PC-3 (cell line): ENCODE measurements around the gene SFTPD. TPM values are rescaled to one million over a fixed set of nuclear protein-coding genes. Genes with fewer than 3 reads are reported as not detected.
"Not testable (repeated sequence)": the region's sequence is repeated elsewhere in the genome, so short reads cannot be mapped to it uniquely, and the experiment has no call there.

Source experiments
- ATAC-seq: fragments of 200-7000 bp; cut with Tn5 transposase; 2 replicates; pipeline ENCODE4 v1.9.1; 2020; ENCODE audit warnings: mild to moderate bottlenecking, moderate library complexity
- BruUV-seq: library from RNA; stranded (reverse); fragments of 400-500 nt; replicated peaks from 2 replicates; lab custom pipeline; 2021; lab: Mats Ljungman, UMichigan
- CTCF ChIA-PET: fragments of 300-600 bp; sonication (Branson Sonifier 250); formaldehyde crosslinking; loops from one replicate; lab custom pipeline; 2022; ENCODE audit warnings: antibody characterized with exemption; lab: Charles Lee
- POLR2A ChIA-PET: fragments of 300-600 bp; sonication (Branson Sonifier 250); formaldehyde crosslinking; loops from one replicate; lab custom pipeline; 2022; ENCODE audit warnings: antibody characterized with exemption; ENCODE audit not compliant: unreplicated experiment; lab: Charles Lee
- DNase-seq: peaks from one replicate; pipeline ENCODE4 v3.0.0-alpha.2; 2015
- H2AFZ ChIP-seq: fragments of 300-600 bp; sonication (generic); 2 replicates; pipeline ENCODE4 v1.6.0; 2016; ENCODE audit warnings: antibody characterized with exemption, low read length
- H3F3A ChIP-seq: fragments of 300-600 bp; sonication (generic); one replicate; pipeline ENCODE4 v1.6.0; 2017; ENCODE audit warnings: antibody characterized with exemption, low read length, control low read depth, mild to moderate bottlenecking; ENCODE audit not compliant: unreplicated experiment
- H3K27ac ChIP-seq: fragments of 300-600 bp; sonication (generic); 2 replicates; pipeline ENCODE4 v1.5.1; 2016; ENCODE audit warnings: mild to moderate bottlenecking, low read length
- H3K27me3 ChIP-seq: fragments of 300-600 bp; sonication (generic); 2 replicates; pipeline ENCODE4 v1.6.1; 2016; ENCODE audit warnings: low read length, mixed read lengths
- H3K36me3 ChIP-seq: fragments of 300-600 bp; sonication (generic); 2 replicates; pipeline ENCODE4 v1.6.1; 2016; ENCODE audit warnings: low read depth, mixed run types, low read length, mixed read lengths
- H3K4me1 ChIP-seq: fragments of 300-600 bp; sonication (generic); 2 replicates; pipeline ENCODE4 v1.5.1; 2016; ENCODE audit warnings: low read length; ENCODE audit not compliant: insufficient read depth
- H3K4me2 ChIP-seq: fragments of 300-600 bp; sonication (generic); 2 replicates; pipeline ENCODE4 v1.6.0; 2016; ENCODE audit warnings: low read length
- H3K4me3 ChIP-seq: fragments of 300-600 bp; sonication (generic); 2 replicates; pipeline ENCODE4 v1.5.1; 2016; ENCODE audit warnings: mild to moderate bottlenecking, low read length, mixed read lengths
- H3K79me2 ChIP-seq: fragments of 300-600 bp; sonication (generic); 2 replicates; pipeline ENCODE4 v1.6.1; 2017; ENCODE audit warnings: low read length, mixed read lengths
- H3K9ac ChIP-seq: fragments of 300-600 bp; sonication (generic); 2 replicates; pipeline ENCODE4 v1.6.0; 2016; ENCODE audit warnings: mild to moderate bottlenecking, low read length
- H3K9me2 ChIP-seq: fragments of 300-600 bp; sonication (generic); replicated peaks from 2 replicates; pipeline ENCODE4 v1.6.1; 2016; ENCODE audit warnings: mixed run types, low read length, mixed read lengths
- H3K9me3 ChIP-seq: fragments of 300-600 bp; sonication (generic); 2 replicates; pipeline ENCODE4 v1.6.1; 2016; ENCODE audit warnings: low read length, mixed read lengths
- H4K20me1 ChIP-seq: fragments of 300-600 bp; sonication (generic); 2 replicates; pipeline ENCODE4 v1.6.1; 2016; ENCODE audit warnings: low read length, mixed read lengths
- EZH2 ChIP-seq: fragments of 300-600 bp; sonication (generic); IDR thresholded peaks from one replicate; pipeline ENCODE4 v1.6.1; 2017; ENCODE audit warnings: antibody characterized with exemption, mild to moderate bottlenecking, low read length; ENCODE audit not compliant: unreplicated experiment
- EZH2phosphoT487 ChIP-seq: fragments of 300-600 bp; sonication (generic); IDR thresholded peaks from 2 replicates; pipeline ENCODE4 v1.6.1; 2018; ENCODE audit warnings: mild to moderate bottlenecking, antibody characterized with exemption, low read length, borderline replicate concordance
- intact Hi-C: fragments of 100-400 bp; cut with micrococcal nuclease; formaldehyde crosslinking; loops from 2 replicates; pipeline ENCODE4 v1.9.0; 2023
- total RNA-seq: library from RNA; depleted of rRNA; stranded (reverse); fragments of >200 nt; gene quantifications from 2 replicates; pipeline ENCODE4 v1.2.3, GENCODE V29; 2014
- TF ChIP-seq, protein P1 (sequence below): fragments of 300-600 bp; sonication (generic); conservative IDR thresholded peaks from 2 replicates; pipeline ENCODE4 v1.5.1; 2017; ENCODE audit warnings: antibody characterized with exemption, low read depth, mild to moderate bottlenecking, low read length

SFTPD gene
- total RNA-seq, 1 experiment from 2014 or later: not detected

DNA sequence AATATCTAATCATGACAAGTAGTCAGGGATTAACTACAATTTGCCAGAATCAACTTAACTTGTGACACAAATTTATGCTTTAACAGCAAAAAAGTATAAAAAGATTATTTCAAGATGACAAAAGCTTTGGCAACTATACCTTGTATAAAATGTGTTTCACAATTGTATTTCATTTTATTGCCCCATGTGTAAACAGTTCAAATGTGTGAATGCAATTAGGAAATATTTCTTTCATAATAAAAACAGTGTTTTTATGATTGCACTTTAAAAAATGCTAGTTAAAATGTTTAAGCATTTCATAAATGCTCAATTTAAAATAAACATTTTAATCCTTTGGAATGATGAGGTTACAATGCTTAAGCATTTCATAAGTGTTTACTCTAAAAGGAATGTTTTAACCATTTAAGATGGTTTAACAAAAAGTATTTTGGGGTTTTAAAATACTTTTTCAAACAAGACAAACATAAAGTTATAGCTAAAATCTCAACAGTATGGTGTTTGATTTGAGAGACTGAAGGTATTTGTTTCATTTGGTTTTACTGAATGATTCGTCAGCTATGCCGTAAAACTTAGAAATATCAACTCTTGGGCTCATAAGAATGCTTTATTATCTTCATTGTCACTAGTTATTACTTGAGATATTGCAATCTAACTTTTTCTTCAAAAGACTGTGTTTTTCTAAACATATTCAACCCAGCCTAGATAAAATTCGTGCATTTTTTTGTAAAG lies 50.1 kb downstream of the SFTPD start:
- H4K20me1 ChIP-seq: no peaks in the 10 kb centered on the region
- H3K9me2 ChIP-seq: no peaks in the 10 kb centered on the region
- no peak overlapping the region for H2AFZ ChIP-seq
- H3K27ac ChIP-seq: no peak overlapping the region
- no peaks in the 10 kb centered on the region for H3K4me1 ChIP-seq
- no peak overlapping the region for H3K9ac ChIP-seq
- peaks cover 54% of the 10 kb centered on the region for H3K27me3 ChIP-seq
- no TSS peak for BruUV-seq
- TF ChIP-seq, protein P1, sequence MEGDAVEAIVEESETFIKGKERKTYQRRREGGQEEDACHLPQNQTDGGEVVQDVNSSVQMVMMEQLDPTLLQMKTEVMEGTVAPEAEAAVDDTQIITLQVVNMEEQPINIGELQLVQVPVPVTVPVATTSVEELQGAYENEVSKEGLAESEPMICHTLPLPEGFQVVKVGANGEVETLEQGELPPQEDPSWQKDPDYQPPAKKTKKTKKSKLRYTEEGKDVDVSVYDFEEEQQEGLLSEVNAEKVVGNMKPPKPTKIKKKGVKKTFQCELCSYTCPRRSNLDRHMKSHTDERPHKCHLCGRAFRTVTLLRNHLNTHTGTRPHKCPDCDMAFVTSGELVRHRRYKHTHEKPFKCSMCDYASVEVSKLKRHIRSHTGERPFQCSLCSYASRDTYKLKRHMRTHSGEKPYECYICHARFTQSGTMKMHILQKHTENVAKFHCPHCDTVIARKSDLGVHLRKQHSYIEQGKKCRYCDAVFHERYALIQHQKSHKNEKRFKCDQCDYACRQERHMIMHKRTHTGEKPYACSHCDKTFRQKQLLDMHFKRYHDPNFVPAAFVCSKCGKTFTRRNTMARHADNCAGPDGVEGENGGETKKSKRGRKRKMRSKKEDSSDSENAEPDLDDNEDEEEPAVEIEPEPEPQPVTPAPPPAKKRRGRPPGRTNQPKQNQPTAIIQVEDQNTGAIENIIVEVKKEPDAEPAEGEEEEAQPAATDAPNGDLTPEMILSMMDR: no peak
- TF ChIP-seq EZH2: no peak
- no peak for TF ChIP-seq EZH2phosphoT487
- CTCF ChIA-PET: no interaction called here
- no peaks in the 10 kb centered on the region for H3K79me2 ChIP-seq
- H3K9me3 ChIP-seq: no peaks in the 10 kb centered on the region
- no peak overlapping the region for H3K4me3 ChIP-seq
- H3K4me2 ChIP-seq: no peak overlapping the region
- POLR2A ChIA-PET: interaction anchor here (0.6 kb wide), 1 partner anchor 180 kb away, joined by 5 read pairs; no protein-coding TSS in a partner anchor
- intact Hi-C loops: no loop called here
- H3F3A ChIP-seq: no peaks in the 10 kb centered on the region
- H3K36me3 ChIP-seq: no peaks in the 10 kb centered on the region
- ATAC-seq (peak; percentile 61), DNase-seq (no peak)

DNA sequence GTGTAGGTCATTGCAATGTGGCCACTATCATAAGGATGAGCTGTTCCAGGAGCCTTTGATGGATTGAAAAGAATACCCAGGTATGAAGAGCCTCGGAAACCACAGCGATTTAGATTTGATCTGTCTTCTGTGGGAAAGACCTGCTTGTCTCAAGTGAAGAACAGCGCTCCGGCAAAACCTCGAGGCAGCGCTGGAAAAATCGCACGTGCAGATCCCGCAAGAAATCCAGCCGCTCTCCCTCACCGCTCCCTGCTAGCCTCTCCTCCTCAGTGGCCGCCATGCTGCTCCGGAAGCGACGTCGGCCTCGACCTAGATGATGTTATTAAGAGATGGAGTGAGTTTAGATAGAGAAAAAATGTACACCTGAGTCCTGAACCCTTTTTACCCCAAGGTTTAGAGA lies 56.0 kb downstream of the SFTPD start:
- POLR2A ChIA-PET, CTCF ChIA-PET, ATAC-seq: not testable (repeated sequence)

DNA sequence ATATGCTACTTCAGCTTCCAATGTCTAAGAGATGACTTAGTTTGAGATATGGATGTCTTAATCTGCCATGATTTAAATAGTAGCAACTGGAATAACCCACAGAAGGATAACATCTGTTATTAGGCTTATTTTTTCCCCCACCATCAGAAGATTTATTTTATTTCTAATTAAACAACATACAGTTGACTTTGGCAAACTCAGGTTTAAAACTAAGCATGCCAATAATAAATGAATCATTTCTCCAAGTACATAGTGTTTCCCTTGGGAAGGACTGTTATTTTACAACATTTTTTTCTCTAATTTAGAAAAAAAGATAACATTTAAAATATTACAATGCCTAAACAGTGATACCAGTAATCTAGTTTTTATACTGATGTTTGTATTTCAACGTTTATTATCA lies 58.4 kb downstream of the SFTPD start:
- H3K9me3 ChIP-seq: no peaks in the 10 kb centered on the region
- ChIA-PET POLR2A (no interaction called here), CTCF (no interaction called here)
- DNase-seq (no peak), ATAC-seq (peak; percentile 38; the same call in 1 of the 2 replicates)
- no peaks in the 10 kb centered on the region for H3K36me3 ChIP-seq
- no peak overlapping the region for H3K27ac ChIP-seq
- no peak overlapping the region for H2AFZ ChIP-seq
- no peak overlapping the region for H3K4me2 ChIP-seq
- peaks cover 76% of the 10 kb centered on the region for H3K27me3 ChIP-seq
- H3K9me2 ChIP-seq: no peaks in the 10 kb centered on the region
- no peaks in the 10 kb centered on the region for H4K20me1 ChIP-seq
- H3K4me3 ChIP-seq: no peak overlapping the region
- H3K79me2 ChIP-seq: no peaks in the 10 kb centered on the region
- intact Hi-C loops: no loop called here
- TF ChIP-seq EZH2phosphoT487 (no peak), EZH2 (no peak)
- TF ChIP-seq, protein P1: no peak
- no peak overlapping the region for H3K9ac ChIP-seq
- no peaks in the 10 kb centered on the region for H3K4me1 ChIP-seq
- BruUV-seq: no TSS peak
- no peaks in the 10 kb centered on the region for H3F3A ChIP-seq

More for the DNA sequence above, 56.0 kb downstream of the SFTPD start:
- H3K4me2 ChIP-seq, H3K27ac ChIP-seq, H3K79me2 ChIP-seq, H3K9me2 ChIP-seq, H3K9me3 ChIP-seq, H3K9ac ChIP-seq, H3K36me3 ChIP-seq, H3F3A ChIP-seq, intact Hi-C loops, H3K4me1 ChIP-seq, H4K20me1 ChIP-seq, H2AFZ ChIP-seq, BruUV-seq, H3K4me3 ChIP-seq, DNase-seq: not testable (repeated sequence)
- H3K27me3 ChIP-seq: peaks cover 69% of the 10 kb centered on the region

DNA sequence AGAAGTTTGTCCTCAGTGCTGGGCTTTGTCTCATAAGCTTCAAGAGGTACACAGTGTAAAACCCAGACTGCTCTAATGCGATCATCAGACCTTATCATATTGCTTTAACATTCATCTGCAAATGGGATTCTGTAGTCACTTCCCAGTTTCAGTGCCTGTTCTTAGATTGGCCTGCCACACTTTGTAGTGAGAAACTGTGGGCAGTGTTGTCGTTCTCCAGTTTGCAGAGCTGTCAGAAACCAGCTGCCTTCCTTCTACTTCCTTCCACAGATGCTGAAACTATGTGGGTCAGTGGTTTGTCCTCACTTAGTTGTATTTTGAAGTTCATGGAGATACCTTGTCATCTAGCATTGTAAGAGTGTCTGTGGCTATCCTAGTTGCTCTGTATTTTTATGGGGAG lies 59.9 kb downstream of the SFTPD start:
- H3K27me3 ChIP-seq: peaks cover 75% of the 10 kb centered on the region
- H3K79me2 ChIP-seq, intact Hi-C loops, ATAC-seq, H3K4me3 ChIP-seq, H3K36me3 ChIP-seq, H3K9me2 ChIP-seq, POLR2A ChIA-PET, BruUV-seq, H2AFZ ChIP-seq, H3K9ac ChIP-seq, H3K4me2 ChIP-seq, H3F3A ChIP-seq, H3K4me1 ChIP-seq, H4K20me1 ChIP-seq, DNase-seq, H3K27ac ChIP-seq, H3K9me3 ChIP-seq: not testable (repeated sequence)
- CTCF ChIA-PET: interaction anchor here (0.6 kb wide), 1 partner anchor 242 kb away, joined by 4 read pairs; no protein-coding TSS in a partner anchor
